CD14-positive monocyte (primary cell): ENCODE results near the gene FAM222B. TPM values are rescaled to one million over a fixed set of nuclear protein-coding genes. Genes with fewer than 3 reads are reported as not detected.
A peak's percentile ranks its signal among the peaks of the same experiment; 100 is the strongest.

Experiments used
- DNase-seq, 3 donors: peaks; one replicate each; pipeline ENCODE4 v3.0.0-alpha.2; 2011 to 2022
- H2AFZ ChIP-seq: 2 replicates; pipeline ENCODE4 v1.6.0; 2012; ENCODE audit warnings: mild to moderate bottlenecking, low read depth, low read length, inconsistent platforms; ENCODE audit not compliant: insufficient read depth, poor library complexity, severe bottlenecking
- H3K27ac ChIP-seq, 2 donors: 1 replicate in 1 of 2; 2 replicates in 1 of 2; pipeline ENCODE4 v1.5.1; 2012 to 2013; ENCODE audit warnings: low read length in 2 of 2, control low read depth in 1 of 2, inconsistent platforms in 1 of 2, low read depth in 1 of 2, mild to moderate bottlenecking in 1 of 2
- H3K27me3 ChIP-seq, 2 donors: one replicate each; pipeline versions ENCODE4 v1.6.0 to v1.6.1; 2011 to 2013; ENCODE audit warnings: low read length in 2 of 2; ENCODE audit not compliant: control insufficient read depth in 2 of 2, insufficient read depth in 2 of 2
- H3K36me3 ChIP-seq, 2 donors: replicated peaks in 1 of 2; 1 replicate in 1 of 2; 2 replicates in 1 of 2; pipeline versions ENCODE4 v1.5.1 to v1.6.1; 2012 to 2013; ENCODE audit warnings: low read length in 2 of 2, control low read depth in 1 of 2, inconsistent platforms in 1 of 2, mild to moderate bottlenecking in 1 of 2; ENCODE audit not compliant: insufficient read depth in 2 of 2, control insufficient read depth in 1 of 2
- H3K4me1 ChIP-seq, 2 donors: 1 replicate in 1 of 2; 2 replicates in 1 of 2; pipeline versions ENCODE4 v1.5.1 to v1.6.1; 2012 to 2013; ENCODE audit warnings: low read length in 2 of 2, control low read depth in 1 of 2, inconsistent platforms in 1 of 2, mild to moderate bottlenecking in 1 of 2, moderate library complexity in 1 of 2; ENCODE audit not compliant: insufficient read depth in 2 of 2, control insufficient read depth in 1 of 2
- H3K4me2 ChIP-seq: replicated peaks from 2 replicates; pipeline ENCODE3; 2012; ENCODE audit warnings: low read length, moderate library complexity, mild to moderate bottlenecking; ENCODE audit not compliant: poor library complexity, severe bottlenecking; ENCODE audit errors: extremely low read depth
- H3K4me3 ChIP-seq, 3 experiments: fragments of 200-600 bp in 1 of 3; sonication (generic) in 1 of 3; replicated peaks in 1 of 3; 1 replicate in 2 of 3; 2 replicates in 1 of 3; pipeline ENCODE4 v1.5.1; 2011 to 2013; ENCODE audit warnings: low read length in 3 of 3, mild to moderate bottlenecking in 3 of 3, control low read depth in 2 of 3, low read depth in 2 of 3, inconsistent platforms in 1 of 3, moderate library complexity in 1 of 3
- H3K79me2 ChIP-seq: 2 replicates; pipeline ENCODE4 v1.6.0; 2012; ENCODE audit warnings: mild to moderate bottlenecking, control low read depth, inconsistent platforms, low read length, moderate library complexity; ENCODE audit not compliant: insufficient read depth
- H3K9ac ChIP-seq: 2 replicates; pipeline ENCODE4 v1.6.0; 2017; ENCODE audit warnings: low read length, mild to moderate bottlenecking; ENCODE audit not compliant: insufficient read depth, poor library complexity, severe bottlenecking
- H3K9me3 ChIP-seq, 2 donors: replicated peaks in 1 of 2; 1 replicate in 1 of 2; 2 replicates in 1 of 2; pipeline versions ENCODE4 v1.5.1 to v1.6.1; 2012 to 2013; ENCODE audit warnings: low read length in 2 of 2, control low read depth in 1 of 2; ENCODE audit not compliant: control insufficient read depth in 1 of 2, insufficient read depth in 1 of 2
- H4K20me1 ChIP-seq: 2 replicates; pipeline ENCODE4 v1.6.0; 2012; ENCODE audit warnings: mild to moderate bottlenecking, low read length, control low read depth, moderate library complexity; ENCODE audit not compliant: insufficient read depth
- H3K27ac Mint-ChIP-seq, 7 donors: one replicate each; pipeline ENCODE4 v1.8.0; 2020; ENCODE audit warnings: mild to moderate bottlenecking in 7 of 7, mixed read lengths in 7 of 7, moderate library complexity in 6 of 7, inconsistent platforms in 2 of 7
- H3K27me3 Mint-ChIP-seq, 3 donors: one replicate each; pipeline ENCODE4 v1.8.0; 2021 to 2022; ENCODE audit warnings: low read depth in 3 of 3, mild to moderate bottlenecking in 3 of 3, mixed read lengths in 3 of 3, moderate library complexity in 3 of 3, inconsistent platforms in 1 of 3
- H3K36me3 Mint-ChIP-seq, 2 donors: one replicate each; pipeline ENCODE4 v1.8.0; 2020; ENCODE audit warnings: mixed read lengths in 2 of 2, inconsistent platforms in 1 of 2, mild to moderate bottlenecking in 1 of 2
- H3K4me1 Mint-ChIP-seq: one replicate; pipeline ENCODE4 v1.8.0; 2020; ENCODE audit warnings: mild to moderate bottlenecking, mixed read lengths
- H3K4me3 Mint-ChIP-seq, 2 donors: one replicate each; pipeline ENCODE4 v1.8.0; 2020; ENCODE audit warnings: mild to moderate bottlenecking in 2 of 2, mixed read lengths in 2 of 2, moderate library complexity in 1 of 2
- H3K9me3 Mint-ChIP-seq, 7 donors: one replicate each; pipeline ENCODE4 v1.8.0; 2020 to 2022; ENCODE audit warnings: mixed read lengths in 7 of 7, mild to moderate bottlenecking in 6 of 7, moderate library complexity in 6 of 7, inconsistent platforms in 2 of 7
- WGBS: methylation state at CpG from one replicate; pipeline ENCODE4 v1.1.5; 2013; ENCODE audit warnings: missing lambda C conversion rate; ENCODE audit not compliant: insufficient coverage; 5-methylcytosine and 5-hydroxymethylcytosine counted together
- intact Hi-C, 2 donors: fragments of 100-400 bp; cut with micrococcal nuclease; formaldehyde crosslinking; loops; one replicate each; pipeline versions ENCODE4 v1.15.0 to v1.15.1; 2023
- polyA plus RNA-seq, 3 donors: library from polyadenylated mRNA; depleted of rRNA in 1 of 3; unstranded in 2 of 3; stranded (reverse) in 1 of 3; fragments of 300-500 nt in 2 of 3; fragments of >200 nt in 1 of 3; fragmentation: Illumina TruSeq in 2 of 3; gene quantifications; 1 replicate in 2 of 3; 2 replicates in 1 of 3; pipeline ENCODE4 v1.2.3, GENCODE V29; 2012 to 2021
- TF ChIP-seq, protein P1 (sequence below): fragments of 200-600 bp; IDR thresholded peaks from one replicate; pipeline ENCODE4 v1.8.0; 2022; ENCODE audit warnings: antibody characterized with exemption, mild to moderate bottlenecking

FAM222B gene
- polyA plus RNA-seq, 3 donors: 1.5 to 8.6 (median 1.9) TPM

DNA sequence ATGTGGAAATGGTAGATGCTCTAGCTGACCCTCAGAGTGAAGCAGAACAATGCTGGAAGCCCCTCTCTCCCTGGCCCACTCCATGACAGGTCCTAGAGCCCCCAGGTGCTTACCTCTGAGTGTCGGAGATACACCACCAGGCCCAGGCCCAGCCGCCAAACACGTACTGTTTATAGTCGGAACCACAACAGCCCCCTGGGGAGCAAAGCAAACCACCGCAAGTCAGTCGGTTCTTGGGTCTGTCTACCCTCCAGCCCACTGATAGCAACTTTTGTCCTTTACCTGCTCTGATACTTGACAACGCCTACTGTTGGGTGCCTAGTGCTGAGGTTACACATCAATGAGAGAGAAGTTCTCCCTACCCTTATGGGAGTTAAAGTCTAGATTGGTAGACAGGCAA, 46.2 kb upstream of the FAM222B start:
- Mint-ChIP-seq H3K9me3 (no peaks in the 10 kb centered on the region), H3K36me3 (peaks cover 51 to 83% of the 10 kb centered on the region in 2 donors), H3K4me3 (no peak overlapping the region), H3K27me3 (peaks cover 0 to 2% (median 2%) of the 10 kb centered on the region in 3 donors), H3K27ac (no peak overlapping the region), H3K4me1 (peaks cover 35% of the 10 kb centered on the region)
- no peak overlapping the region for H3K9ac ChIP-seq
- H3K4me3 ChIP-seq: no peak overlapping the region
- intact Hi-C loops: no loop called here
- peaks cover 19 to 30% of the 10 kb centered on the region in 2 donors for H3K4me1 ChIP-seq
- TF ChIP-seq, protein P1, sequence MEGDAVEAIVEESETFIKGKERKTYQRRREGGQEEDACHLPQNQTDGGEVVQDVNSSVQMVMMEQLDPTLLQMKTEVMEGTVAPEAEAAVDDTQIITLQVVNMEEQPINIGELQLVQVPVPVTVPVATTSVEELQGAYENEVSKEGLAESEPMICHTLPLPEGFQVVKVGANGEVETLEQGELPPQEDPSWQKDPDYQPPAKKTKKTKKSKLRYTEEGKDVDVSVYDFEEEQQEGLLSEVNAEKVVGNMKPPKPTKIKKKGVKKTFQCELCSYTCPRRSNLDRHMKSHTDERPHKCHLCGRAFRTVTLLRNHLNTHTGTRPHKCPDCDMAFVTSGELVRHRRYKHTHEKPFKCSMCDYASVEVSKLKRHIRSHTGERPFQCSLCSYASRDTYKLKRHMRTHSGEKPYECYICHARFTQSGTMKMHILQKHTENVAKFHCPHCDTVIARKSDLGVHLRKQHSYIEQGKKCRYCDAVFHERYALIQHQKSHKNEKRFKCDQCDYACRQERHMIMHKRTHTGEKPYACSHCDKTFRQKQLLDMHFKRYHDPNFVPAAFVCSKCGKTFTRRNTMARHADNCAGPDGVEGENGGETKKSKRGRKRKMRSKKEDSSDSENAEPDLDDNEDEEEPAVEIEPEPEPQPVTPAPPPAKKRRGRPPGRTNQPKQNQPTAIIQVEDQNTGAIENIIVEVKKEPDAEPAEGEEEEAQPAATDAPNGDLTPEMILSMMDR: no peak
- H3K9me3 ChIP-seq: no peaks in the 10 kb centered on the region
- H4K20me1 ChIP-seq: peaks cover 91% of the 10 kb centered on the region
- peak overlapping the region in 1 of 2 donors; percentile 8 for H3K27ac ChIP-seq
- H3K4me2 ChIP-seq: no peak overlapping the region
- H3K27me3 ChIP-seq: no peaks in the 10 kb centered on the region
- no peak for DNase-seq
- H2AFZ ChIP-seq: no peak overlapping the region
- 96% methylated on average over 2 of the region's 7 CpGs for WGBS
- H3K36me3 ChIP-seq: peaks cover 57 to 71% of the 10 kb centered on the region in 2 donors
- peaks cover 77% of the 10 kb centered on the region for H3K79me2 ChIP-seq

DNA sequence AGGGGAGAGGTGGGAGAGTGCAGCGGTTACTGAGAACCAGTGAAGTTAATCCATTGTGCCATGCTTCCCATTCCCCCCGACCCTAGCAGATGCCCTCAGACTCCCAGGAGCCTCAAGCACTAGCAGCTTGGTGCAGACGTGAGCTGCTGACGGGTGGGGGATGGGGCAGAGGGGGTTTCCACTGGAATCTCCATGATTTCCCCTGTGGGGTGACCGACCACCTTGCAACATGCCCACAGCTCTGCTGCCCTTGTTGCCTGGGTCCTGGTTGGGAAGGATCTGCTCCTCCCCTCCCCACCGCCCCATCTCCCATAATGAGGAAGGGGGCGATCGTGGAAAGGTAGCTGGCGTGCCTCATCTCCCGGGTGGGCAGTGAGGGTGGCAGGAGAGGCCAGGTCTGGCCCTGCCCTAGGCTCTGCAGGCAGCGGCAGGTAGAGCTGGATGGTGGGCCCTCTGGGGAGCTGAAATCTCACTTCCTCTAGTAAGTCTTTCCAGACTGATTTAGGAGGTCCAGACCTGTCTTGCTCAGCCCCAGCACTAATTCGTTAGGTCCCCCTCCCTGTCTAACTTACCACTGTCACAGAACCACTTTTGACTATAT, 45.4 kb upstream of the FAM222B start:
- H3K36me3 Mint-ChIP-seq: peaks cover 58 to 90% of the 10 kb centered on the region in 2 donors
- Histone ChIP-seq H3K27me3 (no peaks in the 10 kb centered on the region), H4K20me1 (peaks cover 100% of the 10 kb centered on the region), H3K9ac (no peak overlapping the region), H3K4me1 (peaks cover 11 to 22% of the 10 kb centered on the region in 2 donors), H3K4me3 (no peak overlapping the region), H3K27ac (peak overlapping the region in 1 of 2 donors; percentile 22), H2AFZ (no peak overlapping the region), H3K9me3 (no peaks in the 10 kb centered on the region), H3K36me3 (peaks cover 66 to 79% of the 10 kb centered on the region in 2 donors), H3K4me2 (no peak overlapping the region), H3K79me2 (peaks cover 71% of the 10 kb centered on the region)
- H3K4me3 Mint-ChIP-seq: no peak overlapping the region
- DNase-seq: peak in 1 of 3 donors; percentile 20
- no peak overlapping the region for H3K27ac Mint-ChIP-seq
- no peaks in the 10 kb centered on the region for H3K9me3 Mint-ChIP-seq
- H3K4me1 Mint-ChIP-seq: peaks cover 26% of the 10 kb centered on the region
- intact Hi-C loops: no loop called here
- TF ChIP-seq, protein P1: no peak
- 100% methylated on average over 3 of the region's 12 CpGs for WGBS
- peaks cover 0 to 2% (median 2%) of the 10 kb centered on the region in 3 donors for H3K27me3 Mint-ChIP-seq
